Activated CD8-positive, alpha-beta T cell treated with anti-CD3 and anti-CD28 coated beads for 36 hours (primary cell): ENCODE measurements around the gene SPARCL1. TPM values are rescaled to one million over a fixed set of nuclear protein-coding genes. Genes with fewer than 3 reads are reported as not detected.

Source experiments
- ATAC-seq: fragments of 200-7000 bp; cut with Tn5 transposase; one replicate; pipeline ENCODE4 v1.10.0; 2021; ENCODE audit warnings: mild to moderate bottlenecking, moderate library complexity
- CTCF ChIA-PET: fragments of 350-600 bp; sonication (Branson Sonifier 250); formaldehyde crosslinking; loops from one replicate; lab custom pipeline; 2021; ENCODE audit warnings: antibody characterized with exemption; lab: Charles Lee
- POLR2A ChIA-PET: fragments of 350-600 bp; sonication (Branson Sonifier 250); formaldehyde crosslinking; loops from one replicate; lab custom pipeline; 2021; ENCODE audit warnings: antibody characterized with exemption; lab: Charles Lee
- DNase-seq: peaks from one replicate; pipeline ENCODE4 v3.0.0-alpha.2; 2020
- H3K27ac Mint-ChIP-seq: one replicate; pipeline ENCODE4 v1.8.0; 2021; ENCODE audit warnings: mild to moderate bottlenecking, mixed read lengths
- H3K27me3 Mint-ChIP-seq: one replicate; pipeline ENCODE4 v1.8.0; 2021; ENCODE audit warnings: mixed read lengths
- H3K36me3 Mint-ChIP-seq: one replicate; pipeline ENCODE4 v1.8.0; 2021; ENCODE audit warnings: low read depth, mixed read lengths
- H3K4me1 Mint-ChIP-seq: one replicate; pipeline ENCODE4 v1.8.0; 2021; ENCODE audit warnings: low read depth, mixed read lengths
- H3K4me3 Mint-ChIP-seq: one replicate; pipeline ENCODE4 v1.8.0; 2021; ENCODE audit warnings: mild to moderate bottlenecking, moderate library complexity, mixed read lengths
- H3K9me3 Mint-ChIP-seq: one replicate; pipeline ENCODE4 v1.8.0; 2021; ENCODE audit warnings: mixed read lengths
- intact Hi-C: fragments of 100-400 bp; cut with micrococcal nuclease; formaldehyde crosslinking; loops from one replicate; pipeline ENCODE4 v1.10.0; 2022
- total RNA-seq, 2 experiments: library from RNA; stranded (reverse); gene quantifications; one replicate each; pipeline ENCODE4 v1.2.3, GENCODE V29; 2021
- TF ChIP-seq, protein P1 (sequence below): fragments of 200-600 bp; IDR thresholded peaks from one replicate; pipeline ENCODE4 v1.8.0; 2022; ENCODE audit warnings: antibody characterized with exemption, mild to moderate bottlenecking

SPARCL1 gene
- total RNA-seq, 2 experiments from 2014 or later: not detected

DNA sequence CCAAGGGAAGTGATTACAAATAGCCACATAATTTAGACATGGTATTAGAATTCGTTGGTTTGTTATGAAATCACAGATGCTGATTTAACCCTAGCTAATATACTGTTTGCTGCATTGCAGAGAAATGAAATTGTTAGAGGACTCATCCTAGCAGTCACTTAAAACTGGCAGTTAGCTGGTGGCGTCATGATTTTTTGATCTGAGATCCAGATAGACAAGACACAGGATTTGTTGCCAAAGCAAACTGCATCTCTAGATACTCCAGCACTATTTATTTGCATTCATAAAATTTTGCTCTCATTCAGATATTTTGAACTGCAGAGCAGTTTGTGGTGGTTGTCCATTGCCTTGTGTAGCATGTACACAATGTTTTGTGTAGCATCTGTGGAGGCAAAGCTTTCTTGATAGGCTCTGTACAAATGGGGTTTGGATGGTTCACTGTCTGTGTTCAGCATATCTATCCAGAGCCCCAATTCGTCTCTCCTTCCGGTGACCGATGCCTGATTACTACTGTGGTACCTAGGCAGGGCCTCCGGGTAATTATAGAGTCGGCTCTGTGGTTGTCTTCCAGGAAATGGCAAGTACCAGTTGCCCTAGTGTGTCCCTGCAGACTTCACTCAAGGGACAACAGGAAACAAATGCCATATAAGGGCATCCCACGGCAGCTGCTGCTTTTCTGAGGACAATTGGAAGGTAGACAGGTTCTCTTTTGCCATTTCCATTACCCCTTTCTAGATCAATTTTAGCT lies 30.1 kb upstream of the SPARCL1 start:
- no peaks in the 10 kb centered on the region for H3K36me3 Mint-ChIP-seq
- no peak overlapping the region for H3K4me3 Mint-ChIP-seq
- DNase-seq: peak; percentile 82
- TF ChIP-seq, protein P1, sequence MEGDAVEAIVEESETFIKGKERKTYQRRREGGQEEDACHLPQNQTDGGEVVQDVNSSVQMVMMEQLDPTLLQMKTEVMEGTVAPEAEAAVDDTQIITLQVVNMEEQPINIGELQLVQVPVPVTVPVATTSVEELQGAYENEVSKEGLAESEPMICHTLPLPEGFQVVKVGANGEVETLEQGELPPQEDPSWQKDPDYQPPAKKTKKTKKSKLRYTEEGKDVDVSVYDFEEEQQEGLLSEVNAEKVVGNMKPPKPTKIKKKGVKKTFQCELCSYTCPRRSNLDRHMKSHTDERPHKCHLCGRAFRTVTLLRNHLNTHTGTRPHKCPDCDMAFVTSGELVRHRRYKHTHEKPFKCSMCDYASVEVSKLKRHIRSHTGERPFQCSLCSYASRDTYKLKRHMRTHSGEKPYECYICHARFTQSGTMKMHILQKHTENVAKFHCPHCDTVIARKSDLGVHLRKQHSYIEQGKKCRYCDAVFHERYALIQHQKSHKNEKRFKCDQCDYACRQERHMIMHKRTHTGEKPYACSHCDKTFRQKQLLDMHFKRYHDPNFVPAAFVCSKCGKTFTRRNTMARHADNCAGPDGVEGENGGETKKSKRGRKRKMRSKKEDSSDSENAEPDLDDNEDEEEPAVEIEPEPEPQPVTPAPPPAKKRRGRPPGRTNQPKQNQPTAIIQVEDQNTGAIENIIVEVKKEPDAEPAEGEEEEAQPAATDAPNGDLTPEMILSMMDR: no peak
- peaks cover 14% of the 10 kb centered on the region for H3K4me1 Mint-ChIP-seq
- ChIA-PET CTCF (no interaction called here), POLR2A (no interaction called here)
- ATAC-seq: peak; percentile 99
- no peaks in the 10 kb centered on the region for H3K27me3 Mint-ChIP-seq
- no peaks in the 10 kb centered on the region for H3K9me3 Mint-ChIP-seq
- H3K27ac Mint-ChIP-seq: peak overlapping the region; percentile 59
- intact Hi-C loops: no loop called here

GRCh38 chr4:87557348-87557747 lies 28.2 kb upstream of the SPARCL1 start:
- TF ChIP-seq, protein P1: no peak
- intact Hi-C loops: no loop called here
- ChIA-PET CTCF (interaction anchor here (1.1 kb wide), 2 partner anchors 9 to 428 kb away, joined by 3 to 4 read pairs; no protein-coding TSS in a partner anchor), POLR2A (no interaction called here)
- ATAC-seq (no peak), DNase-seq (no peak)
- Mint-ChIP-seq H3K4me3 (no peak overlapping the region), H3K36me3 (no peaks in the 10 kb centered on the region), H3K27me3 (no peaks in the 10 kb centered on the region), H3K9me3 (no peaks in the 10 kb centered on the region), H3K27ac (no peak overlapping the region), H3K4me1 (peaks cover 14% of the 10 kb centered on the region)

DNA sequence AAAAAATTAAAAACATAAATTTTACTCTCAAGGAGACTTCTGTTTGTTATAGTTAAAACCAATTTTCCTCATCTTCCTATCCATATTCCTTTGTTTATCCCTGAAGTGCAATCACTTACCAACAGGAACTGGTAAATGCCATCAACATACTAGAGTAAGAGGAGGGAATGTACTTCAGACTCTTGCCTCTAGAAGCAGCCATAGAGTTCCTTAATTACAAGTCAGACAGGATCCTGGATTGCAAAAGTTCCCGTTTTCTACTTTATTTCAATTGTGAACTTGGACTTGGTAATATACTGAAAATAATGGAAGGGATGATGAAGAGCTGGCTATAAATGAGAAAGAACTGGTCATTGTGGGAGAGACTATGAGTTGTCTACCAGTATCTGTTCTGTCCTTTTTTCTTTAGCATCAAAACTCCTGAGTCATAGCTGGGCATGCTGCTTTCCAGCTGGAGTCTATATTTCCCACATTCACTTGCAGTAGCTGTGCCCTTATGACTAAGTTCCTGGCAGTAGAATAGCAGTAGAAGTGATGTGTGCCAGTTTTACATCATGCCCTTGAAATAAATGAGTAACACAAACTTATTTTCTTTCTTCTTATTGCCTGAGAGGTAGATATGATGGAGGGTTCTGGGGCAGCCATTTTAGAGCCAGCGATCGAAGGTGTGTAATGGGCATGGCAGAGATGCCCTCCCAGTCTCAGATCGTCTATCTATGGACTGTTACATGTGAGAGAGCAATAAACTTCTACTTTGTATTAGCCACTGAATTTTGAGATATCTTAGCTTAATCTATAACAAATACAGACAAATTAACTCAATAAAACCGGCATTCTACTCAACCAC lies 26.8 kb upstream of the SPARCL1 start:
- H3K4me1 Mint-ChIP-seq: peaks cover 14% of the 10 kb centered on the region
- no peak overlapping the region for H3K27ac Mint-ChIP-seq
- DNase-seq (no peak), ATAC-seq (no peak)
- ChIA-PET POLR2A (no interaction called here), CTCF (interaction anchor here (1.1 kb wide), 1 partner anchor 429 kb away, joined by 3 read pairs; no protein-coding TSS in a partner anchor)
- intact Hi-C loops: no loop called here
- no peak overlapping the region for H3K4me3 Mint-ChIP-seq
- no peaks in the 10 kb centered on the region for H3K9me3 Mint-ChIP-seq
- H3K27me3 Mint-ChIP-seq: no peaks in the 10 kb centered on the region
- TF ChIP-seq, protein P1: no peak
- no peaks in the 10 kb centered on the region for H3K36me3 Mint-ChIP-seq

DNA sequence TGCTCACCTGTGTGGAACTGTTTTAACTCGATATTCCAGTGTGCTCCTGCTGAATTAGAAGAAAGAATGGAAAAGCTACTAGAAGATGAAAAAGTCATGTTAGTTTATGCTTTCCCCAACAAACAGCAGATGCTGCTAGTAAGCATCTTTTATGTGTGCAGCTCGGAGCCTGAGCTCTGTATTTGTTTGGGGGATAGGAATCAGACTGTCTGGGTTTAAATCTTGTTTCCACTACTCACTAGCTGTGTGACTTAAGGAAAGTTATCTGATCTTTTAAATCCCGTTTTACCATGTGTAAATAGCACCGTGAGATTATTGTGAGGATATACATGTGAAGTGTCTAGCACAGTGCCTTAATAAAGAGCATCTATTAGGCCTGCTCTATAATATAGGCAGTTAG lies 24.0 kb upstream of the SPARCL1 start:
- intact Hi-C loops: no loop called here
- Mint-ChIP-seq H3K36me3 (no peaks in the 10 kb centered on the region), H3K9me3 (no peaks in the 10 kb centered on the region), H3K4me3 (no peak overlapping the region), H3K27ac (no peak overlapping the region), H3K4me1 (no peaks in the 10 kb centered on the region), H3K27me3 (peaks cover 2% of the 10 kb centered on the region)
- ChIA-PET CTCF (interaction anchor here (1.1 kb wide), 1 partner anchor 87 kb away, joined by 3 read pairs; no protein-coding TSS in a partner anchor), POLR2A (no interaction called here)
- TF ChIP-seq, protein P1: no peak
- DNase-seq (no peak), ATAC-seq (no peak)

DNA sequence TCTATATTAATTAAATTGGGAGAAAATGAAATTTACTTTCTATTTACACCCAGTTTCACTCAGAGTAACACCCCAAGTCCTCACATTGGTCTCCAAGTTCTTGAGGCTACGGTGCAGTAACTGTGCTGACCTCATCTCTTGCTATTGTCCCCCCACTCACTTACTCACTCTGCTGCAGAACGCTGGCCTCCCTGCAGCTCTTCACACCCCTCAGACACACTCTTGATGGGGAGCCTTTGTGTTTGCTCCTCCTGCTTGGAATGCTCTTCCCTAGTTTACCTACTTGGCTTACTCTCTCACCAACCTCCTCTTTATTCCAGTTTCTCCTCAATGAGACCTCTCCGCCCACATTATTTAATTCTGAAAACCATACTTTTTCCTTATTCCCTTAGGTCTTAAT lies 22.2 kb upstream of the SPARCL1 start:
- Mint-ChIP-seq H3K9me3 (no peaks in the 10 kb centered on the region), H3K4me1 (no peaks in the 10 kb centered on the region), H3K4me3 (no peak overlapping the region), H3K36me3 (no peaks in the 10 kb centered on the region), H3K27ac (no peak overlapping the region), H3K27me3 (peaks cover 2% of the 10 kb centered on the region)
- POLR2A ChIA-PET: no interaction called here
- intact Hi-C loops: no loop called here
- CTCF ChIA-PET: no interaction called here
- DNase-seq: no peak
- TF ChIP-seq, protein P1: no peak
- no peak for ATAC-seq
